Stomach (tissue), 4 donors: ENCODE results near the gene COTL1.

Source experiments
- CTCF ChIP-seq, 7 experiments: fragments of 450-650 bp in 4 of 7; fragments of 200-600 bp in 3 of 7; sonication (generic) in 3 of 7; IDR thresholded peaks; one replicate each; pipeline ENCODE4 v1.5.1; 2016 to 2019; ENCODE audit warnings: antibody characterized with exemption in 7 of 7, control low read depth in 2 of 7, mild to moderate bottlenecking in 1 of 7
- EP300 ChIP-seq: sonication (generic); formaldehyde crosslinking; IDR thresholded peaks from one replicate; pipeline ENCODE4 v1.6.1; 2017; ENCODE audit warnings: antibody characterized with exemption
- POLR2A ChIP-seq, 4 donors: fragments of 450-650 bp; IDR thresholded peaks; one replicate each; pipeline ENCODE4 v1.6.1; 2016; ENCODE audit warnings: antibody characterized with exemption in 4 of 4, control low read depth in 2 of 4, mild to moderate bottlenecking in 1 of 4, moderate library complexity in 1 of 4
- POLR2AphosphoS5 ChIP-seq, 3 donors: sonication (generic); formaldehyde crosslinking; IDR thresholded peaks; one replicate each; pipeline ENCODE4 v1.6.1; 2016; ENCODE audit warnings: antibody characterized with exemption in 3 of 3

- no peak for TF ChIP-seq CTCF (IDR thresholded peaks at IDR 0.05)
- TF ChIP-seq POLR2A (IDR thresholded peaks at IDR 0.05): no peak
- TF ChIP-seq POLR2AphosphoS5 (IDR thresholded peaks at IDR 0.05): no peak
- TF ChIP-seq EP300: no peak
Observed at GRCh38 chr16:84654998-84655397, 37.1 kb upstream of the COTL1 start.
